HEK293T (cell line): Measurements from ENCODE around the gene WDR46.

ENCODE experiments used
- ARNT ChIP-seq: fragments of 450-650 bp; IDR thresholded peaks from 2 replicates; pipeline ENCODE4 v1.6.1; 2017; ENCODE audit warnings: mild to moderate bottlenecking
- ELF4 ChIP-seq: fragments of 450-650 bp; IDR thresholded peaks from 2 replicates; pipeline ENCODE4 v1.6.1; 2017; ENCODE audit warnings: antibody characterized with exemption
- FOXA1 ChIP-seq: fragments of 450-650 bp; IDR thresholded peaks from 2 replicates; pipeline ENCODE4 v1.6.1; 2016; ENCODE audit warnings: mild to moderate bottlenecking
- FOXM1 ChIP-seq: fragments of 450-650 bp; IDR thresholded peaks from 2 replicates; pipeline ENCODE4 v1.6.1; 2017; ENCODE audit warnings: mild to moderate bottlenecking, borderline replicate concordance
- SP1 ChIP-seq: fragments of 450-650 bp; IDR thresholded peaks from 2 replicates; pipeline ENCODE4 v1.6.1; 2017

- no peak for TF ChIP-seq FOXA1
- peak; percentile 96 for TF ChIP-seq ELF4
- no peak for TF ChIP-seq FOXM1
- TF ChIP-seq SP1: no peak
- no peak for TF ChIP-seq ARNT
These were observed at the start of gene WDR46, which contains the start of gene PFDN6 for GRCh38 chr6:33288921-33289783.
